Lung (tissue), 12 donors: ENCODE data around the gene THRSP. TPM values are rescaled to one million over a fixed set of nuclear protein-coding genes. Genes with fewer than 3 reads are reported as not detected.
A peak's percentile ranks its signal among the peaks of the same experiment; 100 is the strongest.

ENCODE experiments used
- ATAC-seq: fragments of 200-7000 bp; cut with Tn5 transposase; one replicate; pipeline ENCODE4 v1.9.1; 2020; ENCODE audit warnings: moderate number of reproducible peaks; ENCODE audit not compliant: insufficient read depth, low FRiP score
- DNase-seq, 3 donors: peaks; one replicate each; pipeline ENCODE4 v3.0.0-alpha.2; 2013 to 2017
- H3K27ac ChIP-seq, 2 donors: one replicate each; pipeline ENCODE4 v1.5.1; 2013; ENCODE audit warnings: mild to moderate bottlenecking in 2 of 2, moderate library complexity in 2 of 2, control low read depth in 1 of 2, inconsistent platforms in 1 of 2, low read depth in 1 of 2, low read length in 1 of 2
- H3K27me3 ChIP-seq, 3 donors: one replicate each; pipeline ENCODE4 v1.5.1; 2013; ENCODE audit warnings: low read length in 2 of 3; ENCODE audit not compliant: control insufficient read depth in 3 of 3, insufficient read depth in 3 of 3
- H3K36me3 ChIP-seq, 4 donors: one replicate each; pipeline ENCODE4 v1.5.1; 2013; ENCODE audit warnings: low read length in 4 of 4, mild to moderate bottlenecking in 1 of 4, moderate library complexity in 1 of 4; ENCODE audit not compliant: control insufficient read depth in 4 of 4, insufficient read depth in 4 of 4
- H3K4me1 ChIP-seq, 5 donors: one replicate each; pipeline ENCODE4 v1.5.1; 2013; ENCODE audit warnings: low read length in 5 of 5, mild to moderate bottlenecking in 2 of 5, moderate library complexity in 1 of 5; ENCODE audit not compliant: control insufficient read depth in 5 of 5, insufficient read depth in 5 of 5
- H3K4me3 ChIP-seq: one replicate; pipeline ENCODE4 v1.5.1; 2013; ENCODE audit warnings: mild to moderate bottlenecking, control low read depth, moderate library complexity
- H3K9ac ChIP-seq, 2 donors: one replicate each; pipeline ENCODE4 v1.5.1; 2013; ENCODE audit warnings: low read length in 2 of 2, control low read depth in 1 of 2; ENCODE audit not compliant: insufficient read depth in 1 of 2
- H3K9me3 ChIP-seq, 4 donors: one replicate each; pipeline ENCODE4 v1.5.1; 2013; ENCODE audit warnings: low read length in 3 of 4, mild to moderate bottlenecking in 1 of 4, moderate library complexity in 1 of 4; ENCODE audit not compliant: control insufficient read depth in 4 of 4, insufficient read depth in 3 of 4
- WGBS, 2 donors: extraction: QIAGEN DNeasy Blood & Tissue Kit; methylation state at CpG; one replicate each; pipeline ENCODE4 v1.1.7; 2013; 5-methylcytosine and 5-hydroxymethylcytosine counted together
- polyA plus RNA-seq, 2 donors: library from polyadenylated mRNA; stranded (reverse); fragments of 200-250 nt; gene quantifications; one replicate each; pipeline ENCODE4 v1.2.1, GENCODE V29; 2013
- total RNA-seq, 2 donors: library from RNA; depleted of rRNA in 1 of 2; stranded (reverse); fragments of >200 nt in 1 of 2; gene quantifications; one replicate each; pipeline ENCODE4 v1.2.1, GENCODE V29; 2014 to 2021
- TF ChIP-seq, protein P1 (sequence below): IDR thresholded peaks from 2 replicates; pipeline ENCODE4 v1.5.1; 2012; ENCODE audit warnings: mild to moderate bottlenecking; ENCODE audit errors: control extremely low read depth, extremely low read depth
- donor health status: control.
- donor health status: control.
- donor health status: Bipolar disorder and iron deficiency.
- donor health status: healthy.
- donor health status: DM: yes; HTN: yes; CAD: no.

THRSP gene
- total and polyA plus RNA-seq, 4 donors, result 0.03 to 0.12 TPM; not detected in 2

- peak; percentile 89 to 95 (median 94) for DNase-seq
These were observed 5.8 kb downstream of the THRSP start for GRCh38 chr11:78069465-78069864.

DNA sequence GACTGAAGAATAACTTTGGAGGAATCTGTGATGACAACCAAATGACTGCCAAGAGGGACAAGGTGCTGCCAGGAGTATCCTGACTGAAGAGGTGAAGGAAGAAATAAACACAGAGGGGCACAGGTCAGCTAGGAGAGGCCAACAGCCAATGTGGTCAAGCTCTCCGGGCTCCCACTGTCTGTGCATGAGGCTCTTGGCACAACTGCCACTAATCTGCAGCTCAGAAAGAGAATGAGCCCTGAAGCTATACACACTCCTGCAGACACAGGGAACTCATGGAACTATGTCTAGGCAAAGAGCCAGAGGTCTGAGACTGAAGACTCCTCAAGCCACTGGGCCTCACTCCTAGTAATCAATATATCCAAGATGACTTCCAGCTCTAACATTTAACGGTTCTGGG, 7.0 kb downstream of the THRSP start:
- no peak for ATAC-seq
- TF ChIP-seq, protein P1, sequence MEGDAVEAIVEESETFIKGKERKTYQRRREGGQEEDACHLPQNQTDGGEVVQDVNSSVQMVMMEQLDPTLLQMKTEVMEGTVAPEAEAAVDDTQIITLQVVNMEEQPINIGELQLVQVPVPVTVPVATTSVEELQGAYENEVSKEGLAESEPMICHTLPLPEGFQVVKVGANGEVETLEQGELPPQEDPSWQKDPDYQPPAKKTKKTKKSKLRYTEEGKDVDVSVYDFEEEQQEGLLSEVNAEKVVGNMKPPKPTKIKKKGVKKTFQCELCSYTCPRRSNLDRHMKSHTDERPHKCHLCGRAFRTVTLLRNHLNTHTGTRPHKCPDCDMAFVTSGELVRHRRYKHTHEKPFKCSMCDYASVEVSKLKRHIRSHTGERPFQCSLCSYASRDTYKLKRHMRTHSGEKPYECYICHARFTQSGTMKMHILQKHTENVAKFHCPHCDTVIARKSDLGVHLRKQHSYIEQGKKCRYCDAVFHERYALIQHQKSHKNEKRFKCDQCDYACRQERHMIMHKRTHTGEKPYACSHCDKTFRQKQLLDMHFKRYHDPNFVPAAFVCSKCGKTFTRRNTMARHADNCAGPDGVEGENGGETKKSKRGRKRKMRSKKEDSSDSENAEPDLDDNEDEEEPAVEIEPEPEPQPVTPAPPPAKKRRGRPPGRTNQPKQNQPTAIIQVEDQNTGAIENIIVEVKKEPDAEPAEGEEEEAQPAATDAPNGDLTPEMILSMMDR, result no peak
- 68 to 89% methylated on average over 2 of the region's 2 CpGs for WGBS, 2 donors
- DNase-seq, result no peak
- Histone ChIP-seq H3K36me3 (peaks cover 15 to 38% (median 20%) of the 10 kb centered on the region in 4 donors), H3K27me3 (no peaks in the 10 kb centered on the region), H3K9me3 (no peaks in the 10 kb centered on the region), H3K4me3 (no peak overlapping the region), H3K4me1 (peaks cover 3 to 28% (median 8%) of the 10 kb centered on the region in 5 donors), H3K9ac (no peak overlapping the region), H3K27ac (no peak overlapping the region)

More at GRCh38 chr11:78069465-78069864, 5.8 kb downstream of the THRSP start:
- no peak overlapping the region for H3K9ac ChIP-seq
- H3K36me3 ChIP-seq, result peaks cover 15 to 35% (median 20%) of the 10 kb centered on the region in 4 donors
- no peak overlapping the region for H3K27ac ChIP-seq
- WGBS, 2 donors, result 67% methylated on average over 2 of the region's 2 CpGs
- ATAC-seq, result no peak
- H3K27me3 ChIP-seq, result no peaks in the 10 kb centered on the region
- H3K4me3 ChIP-seq, result no peak overlapping the region
- peaks cover 1 to 28% (median 8%) of the 10 kb centered on the region in 5 donors for H3K4me1 ChIP-seq
- TF ChIP-seq, protein P1, result no peak
- H3K9me3 ChIP-seq, result peaks cover 0 to 2% (median 0%) of the 10 kb centered on the region in 4 donors

GRCh38 chr11:78071717-78072116, 8.1 kb downstream of the THRSP start:
- Histone ChIP-seq H3K4me1 (peaks cover 3 to 29% (median 11%) of the 10 kb centered on the region in 5 donors), H3K4me3 (no peak overlapping the region), H3K27ac (no peak overlapping the region), H3K9me3 (no peaks in the 10 kb centered on the region), H3K9ac (no peak overlapping the region), H3K27me3 (no peaks in the 10 kb centered on the region), H3K36me3 (peaks cover 15 to 42% (median 21%) of the 10 kb centered on the region in 4 donors)
- TF ChIP-seq, protein P1, result no peak
- DNase-seq, result no peak
- no peak for ATAC-seq
- WGBS, 2 donors, result 76 to 80% methylated on average over 3 of the region's 3 CpGs

DNA sequence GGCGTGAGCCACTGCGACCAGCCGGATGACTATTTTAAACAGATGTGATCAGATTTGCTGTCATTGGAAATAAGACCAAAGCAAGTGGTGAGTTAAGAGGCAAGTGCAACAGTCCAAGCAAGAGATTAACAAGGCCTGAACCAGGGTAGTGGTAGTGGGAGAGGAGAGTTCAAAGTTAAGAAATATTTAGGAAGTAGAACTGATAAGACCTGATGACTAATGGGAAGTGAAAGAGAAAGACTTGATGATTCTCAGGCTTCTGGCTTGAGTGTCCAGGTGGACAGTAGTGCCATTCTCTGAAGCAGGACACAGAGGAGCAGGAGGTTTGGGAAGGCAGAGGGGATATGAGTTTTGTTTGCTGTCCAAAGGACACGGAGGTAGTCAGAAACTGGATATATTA, 8.8 kb downstream of the THRSP start:
- ATAC-seq (no peak), DNase-seq (no peak)
- peaks cover 15 to 42% (median 22%) of the 10 kb centered on the region in 4 donors for H3K36me3 ChIP-seq
- H3K27me3 ChIP-seq, result no peaks in the 10 kb centered on the region
- no peaks in the 10 kb centered on the region for H3K9me3 ChIP-seq
- TF ChIP-seq, protein P1, result no peak
- H3K4me3 ChIP-seq, result no peak overlapping the region
- H3K4me1 ChIP-seq, result peaks cover 6 to 34% (median 15%) of the 10 kb centered on the region in 5 donors
- no peak overlapping the region for H3K27ac ChIP-seq
- no peak overlapping the region for H3K9ac ChIP-seq
- 96 to 97% methylated on average over 4 of the region's 4 CpGs for WGBS, 2 donors
